ENCODE measurements around the gene MPV17L2. TPM values are rescaled to one million over a fixed set of nuclear protein-coding genes. Genes with fewer than 3 reads are reported as not detected.

MPV17L2 gene
- total RNA-seq, 1 experiment from 2014 or later: 13.3 TPM

- ChIA-PET CTCF (no interaction called here), POLR2A (no interaction called here)
- Histone ChIP-seq H3K27ac (ENCODE audit: low read length) (no peak overlapping the region), H3K4me1 (ENCODE audit: control insufficient read depth, insufficient read depth, low read length) (no peaks in the 10 kb centered on the region), H3K4me3 (ENCODE audit: low read depth in 2 of 2, low read length in 2 of 2) (no peak overlapping the region), H3K27me3 (ENCODE audit: control insufficient read depth, insufficient read depth, low read length) (no peaks in the 10 kb centered on the region), H3K9me3 (ENCODE audit: control insufficient read depth, insufficient read depth, low read depth, low read length) (no peaks in the 10 kb centered on the region), H3K36me3 (ENCODE audit: control insufficient read depth, insufficient read depth, low read length) (no peaks in the 10 kb centered on the region)
- no peak for DNase-seq (ENCODE audit: low read depth, low spot score)
- intact Hi-C loops (cut with micrococcal nuclease; ENCODE audit: unreplicated experiment) (no loop called here), in situ Hi-C loops (cut with HindIII; ENCODE audit: low pct_unique_long_range_greater_than_20kb, low sequenced_read_pairs) (no loop called here)
- no peak for ATAC-seq
- BruUV-seq (replicated peaks): no TSS peak
- TF ChIP-seq SIN3A (IDR thresholded peaks at IDR 0.05; ENCODE audit: borderline replicate concordance, insufficient read depth, low read depth, low read length) (no peak), CTCF (IDR thresholded peaks at IDR 0.05) (no peak; the same call in 1 of the 2 replicates), POLR2AphosphoS5 (IDR thresholded peaks at IDR 0.05; ENCODE audit: low read depth, low read length) (no peak)
Measured at GRCh38 chr19:18229474-18229873, 36.5 kb downstream of the MPV17L2 start.

- Histone ChIP-seq H3K9me3 (ENCODE audit: control insufficient read depth, insufficient read depth, low read depth, low read length) (no peaks in the 10 kb centered on the region), H3K27me3 (ENCODE audit: control insufficient read depth, insufficient read depth, low read length) (no peaks in the 10 kb centered on the region), H3K27ac (ENCODE audit: low read length) (no peak overlapping the region), H3K36me3 (ENCODE audit: control insufficient read depth, insufficient read depth, low read length) (no peaks in the 10 kb centered on the region), H3K4me3 (ENCODE audit: low read depth in 2 of 2, low read length in 2 of 2) (no peak overlapping the region), H3K4me1 (ENCODE audit: control insufficient read depth, insufficient read depth, low read length) (no peaks in the 10 kb centered on the region)
- no peak for DNase-seq (ENCODE audit: low read depth, low spot score)
- intact Hi-C loops (cut with micrococcal nuclease; ENCODE audit: unreplicated experiment): no loop called here
- BruUV-seq (replicated peaks): no TSS peak
- ChIA-PET CTCF (interaction anchor here (0.5 kb wide), 1 partner anchor 11 kb away, joined by 4 read pairs; no protein-coding TSS in a partner anchor), POLR2A (no interaction called here)
- no peak for TF ChIP-seq TCF7L2 (IDR thresholded peaks at IDR 0.05; ENCODE audit: low read depth, low read length)
- no peak for TF ChIP-seq POLR2AphosphoS5 (IDR thresholded peaks at IDR 0.05; ENCODE audit: low read depth, low read length)
- no peak for TF ChIP-seq CTCF (IDR thresholded peaks at IDR 0.05)
- TF ChIP-seq SIN3A (IDR thresholded peaks at IDR 0.05; ENCODE audit: borderline replicate concordance, insufficient read depth, low read depth, low read length): no peak
- no peak for TF ChIP-seq REST (IDR thresholded peaks at IDR 0.05; ENCODE audit: insufficient read depth in 1 of 2, low read depth in 2 of 2, low read length in 1 of 2)
- ATAC-seq: no peak
- in situ Hi-C loops (cut with HindIII; ENCODE audit: low pct_unique_long_range_greater_than_20kb, low sequenced_read_pairs): no loop called here
Measured at GRCh38 chr19:18229915-18230314, 36.9 kb downstream of the MPV17L2 start.
